PC-3 (cell line): ENCODE measurements around the gene ME2. TPM values are rescaled to one million over a fixed set of nuclear protein-coding genes. Genes with fewer than 3 reads are reported as not detected.

Experiments used
- ATAC-seq: fragments of 200-7000 bp; cut with Tn5 transposase; 2 replicates; pipeline ENCODE4 v1.9.1; 2020; ENCODE audit warnings: mild to moderate bottlenecking, moderate library complexity
- BruUV-seq: library from RNA; stranded (reverse); fragments of 400-500 nt; replicated peaks from 2 replicates; lab custom pipeline; 2021; lab: Mats Ljungman, UMichigan
- CTCF ChIA-PET: fragments of 300-600 bp; sonication (Branson Sonifier 250); formaldehyde crosslinking; loops from one replicate; lab custom pipeline; 2022; ENCODE audit warnings: antibody characterized with exemption; lab: Charles Lee
- POLR2A ChIA-PET: fragments of 300-600 bp; sonication (Branson Sonifier 250); formaldehyde crosslinking; loops from one replicate; lab custom pipeline; 2022; ENCODE audit warnings: antibody characterized with exemption; ENCODE audit not compliant: unreplicated experiment; lab: Charles Lee
- DNase-seq: peaks from one replicate; pipeline ENCODE4 v3.0.0-alpha.2; 2015
- H2AFZ ChIP-seq: fragments of 300-600 bp; sonication (generic); 2 replicates; pipeline ENCODE4 v1.6.0; 2016; ENCODE audit warnings: antibody characterized with exemption, low read length
- H3F3A ChIP-seq: fragments of 300-600 bp; sonication (generic); one replicate; pipeline ENCODE4 v1.6.0; 2017; ENCODE audit warnings: antibody characterized with exemption, low read length, control low read depth, mild to moderate bottlenecking; ENCODE audit not compliant: unreplicated experiment
- H3K27ac ChIP-seq: fragments of 300-600 bp; sonication (generic); 2 replicates; pipeline ENCODE4 v1.5.1; 2016; ENCODE audit warnings: mild to moderate bottlenecking, low read length
- H3K27me3 ChIP-seq: fragments of 300-600 bp; sonication (generic); 2 replicates; pipeline ENCODE4 v1.6.1; 2016; ENCODE audit warnings: low read length, mixed read lengths
- H3K36me3 ChIP-seq: fragments of 300-600 bp; sonication (generic); 2 replicates; pipeline ENCODE4 v1.6.1; 2016; ENCODE audit warnings: low read depth, mixed run types, low read length, mixed read lengths
- H3K4me1 ChIP-seq: fragments of 300-600 bp; sonication (generic); 2 replicates; pipeline ENCODE4 v1.5.1; 2016; ENCODE audit warnings: low read length; ENCODE audit not compliant: insufficient read depth
- H3K4me2 ChIP-seq: fragments of 300-600 bp; sonication (generic); 2 replicates; pipeline ENCODE4 v1.6.0; 2016; ENCODE audit warnings: low read length
- H3K4me3 ChIP-seq: fragments of 300-600 bp; sonication (generic); 2 replicates; pipeline ENCODE4 v1.5.1; 2016; ENCODE audit warnings: mild to moderate bottlenecking, low read length, mixed read lengths
- H3K79me2 ChIP-seq: fragments of 300-600 bp; sonication (generic); 2 replicates; pipeline ENCODE4 v1.6.1; 2017; ENCODE audit warnings: low read length, mixed read lengths
- H3K9ac ChIP-seq: fragments of 300-600 bp; sonication (generic); 2 replicates; pipeline ENCODE4 v1.6.0; 2016; ENCODE audit warnings: mild to moderate bottlenecking, low read length
- H3K9me2 ChIP-seq: fragments of 300-600 bp; sonication (generic); replicated peaks from 2 replicates; pipeline ENCODE4 v1.6.1; 2016; ENCODE audit warnings: mixed run types, low read length, mixed read lengths
- H3K9me3 ChIP-seq: fragments of 300-600 bp; sonication (generic); 2 replicates; pipeline ENCODE4 v1.6.1; 2016; ENCODE audit warnings: low read length, mixed read lengths
- H4K20me1 ChIP-seq: fragments of 300-600 bp; sonication (generic); 2 replicates; pipeline ENCODE4 v1.6.1; 2016; ENCODE audit warnings: low read length, mixed read lengths
- EZH2 ChIP-seq: fragments of 300-600 bp; sonication (generic); IDR thresholded peaks from one replicate; pipeline ENCODE4 v1.6.1; 2017; ENCODE audit warnings: antibody characterized with exemption, mild to moderate bottlenecking, low read length; ENCODE audit not compliant: unreplicated experiment
- EZH2phosphoT487 ChIP-seq: fragments of 300-600 bp; sonication (generic); IDR thresholded peaks from 2 replicates; pipeline ENCODE4 v1.6.1; 2018; ENCODE audit warnings: mild to moderate bottlenecking, antibody characterized with exemption, low read length, borderline replicate concordance
- intact Hi-C: fragments of 100-400 bp; cut with micrococcal nuclease; formaldehyde crosslinking; loops from 2 replicates; pipeline ENCODE4 v1.9.0; 2023
- total RNA-seq: library from RNA; depleted of rRNA; stranded (reverse); fragments of >200 nt; gene quantifications from 2 replicates; pipeline ENCODE4 v1.2.3, GENCODE V29; 2014
- TF ChIP-seq, protein P1 (sequence below): fragments of 300-600 bp; sonication (generic); conservative IDR thresholded peaks from 2 replicates; pipeline ENCODE4 v1.5.1; 2017; ENCODE audit warnings: antibody characterized with exemption, low read depth, mild to moderate bottlenecking, low read length

ME2 gene
- total RNA-seq, 1 experiment from 2014 or later = 29.1 TPM

DNA sequence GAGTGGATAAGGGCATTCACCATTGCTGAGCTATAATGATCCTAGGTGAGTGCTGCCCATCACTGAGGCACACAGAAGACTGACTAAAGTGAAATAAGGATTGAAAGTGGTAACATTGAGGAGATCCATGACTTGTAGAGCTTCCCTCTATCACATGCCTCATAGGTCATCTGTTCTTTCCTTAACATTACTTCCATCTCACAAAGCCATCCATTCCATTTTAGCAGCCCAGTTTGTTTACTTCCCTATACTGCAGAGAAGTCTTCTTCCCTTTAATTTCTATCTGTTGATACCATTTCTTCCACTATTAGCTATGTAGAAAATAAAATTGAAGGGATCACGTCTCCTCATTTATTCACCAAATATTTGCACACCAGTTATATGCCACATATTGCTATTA is 32.1 kb downstream of the ME2 start:
- DNase-seq = no peak
- H4K20me1 ChIP-seq = no peaks in the 10 kb centered on the region
- no peak overlapping the region for H3K4me3 ChIP-seq
- no peaks in the 10 kb centered on the region for H3K9me3 ChIP-seq
- CTCF ChIA-PET = no interaction called here
- no peaks in the 10 kb centered on the region for H3K4me1 ChIP-seq
- H3K9me2 ChIP-seq = no peaks in the 10 kb centered on the region
- no peaks in the 10 kb centered on the region for H3K27me3 ChIP-seq
- no peak for ATAC-seq
- no peak overlapping the region for H2AFZ ChIP-seq
- intact Hi-C loops = no loop called here
- H3K36me3 ChIP-seq = no peaks in the 10 kb centered on the region
- no peak overlapping the region for H3K27ac ChIP-seq
- no peak overlapping the region for H3K9ac ChIP-seq
- POLR2A ChIA-PET = no interaction called here
- no peak overlapping the region for H3K4me2 ChIP-seq
- no TSS peak for BruUV-seq
- H3F3A ChIP-seq = no peaks in the 10 kb centered on the region
- H3K79me2 ChIP-seq = no peaks in the 10 kb centered on the region
- TF ChIP-seq, protein P1, sequence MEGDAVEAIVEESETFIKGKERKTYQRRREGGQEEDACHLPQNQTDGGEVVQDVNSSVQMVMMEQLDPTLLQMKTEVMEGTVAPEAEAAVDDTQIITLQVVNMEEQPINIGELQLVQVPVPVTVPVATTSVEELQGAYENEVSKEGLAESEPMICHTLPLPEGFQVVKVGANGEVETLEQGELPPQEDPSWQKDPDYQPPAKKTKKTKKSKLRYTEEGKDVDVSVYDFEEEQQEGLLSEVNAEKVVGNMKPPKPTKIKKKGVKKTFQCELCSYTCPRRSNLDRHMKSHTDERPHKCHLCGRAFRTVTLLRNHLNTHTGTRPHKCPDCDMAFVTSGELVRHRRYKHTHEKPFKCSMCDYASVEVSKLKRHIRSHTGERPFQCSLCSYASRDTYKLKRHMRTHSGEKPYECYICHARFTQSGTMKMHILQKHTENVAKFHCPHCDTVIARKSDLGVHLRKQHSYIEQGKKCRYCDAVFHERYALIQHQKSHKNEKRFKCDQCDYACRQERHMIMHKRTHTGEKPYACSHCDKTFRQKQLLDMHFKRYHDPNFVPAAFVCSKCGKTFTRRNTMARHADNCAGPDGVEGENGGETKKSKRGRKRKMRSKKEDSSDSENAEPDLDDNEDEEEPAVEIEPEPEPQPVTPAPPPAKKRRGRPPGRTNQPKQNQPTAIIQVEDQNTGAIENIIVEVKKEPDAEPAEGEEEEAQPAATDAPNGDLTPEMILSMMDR = no peak
- TF ChIP-seq EZH2phosphoT487 = no peak

DNA sequence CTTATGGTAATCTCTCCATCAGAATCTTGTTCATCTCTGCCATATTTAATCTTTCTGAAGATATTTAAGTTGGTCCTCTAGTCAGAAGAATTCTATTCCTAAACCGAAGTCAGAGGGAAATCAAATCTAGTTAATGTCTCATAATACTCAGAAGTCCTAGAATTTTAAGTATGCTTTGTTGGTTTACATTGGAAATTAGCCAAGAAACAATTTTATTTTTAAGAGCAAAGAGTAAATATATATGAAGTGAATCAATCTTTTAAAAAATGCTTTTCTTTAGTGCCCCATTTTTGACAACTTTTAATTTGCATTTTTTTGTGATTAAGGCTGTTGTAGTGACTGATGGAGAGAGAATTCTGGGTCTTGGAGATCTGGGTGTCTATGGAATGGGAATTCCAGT is 38.1 kb downstream of the ME2 start:
- peak overlapping the region; percentile 26; the same call in 1 of the 2 replicates for H3K4me2 ChIP-seq
- peaks cover 8% of the 10 kb centered on the region; the same call in 1 of the 2 replicates for H3K4me1 ChIP-seq
- POLR2A ChIA-PET = no interaction called here
- no peaks in the 10 kb centered on the region for H4K20me1 ChIP-seq
- peak; percentile 21 for DNase-seq
- intact Hi-C loops = no loop called here
- H3K4me3 ChIP-seq = no peak overlapping the region
- H3K27ac ChIP-seq = no peak overlapping the region
- no peaks in the 10 kb centered on the region for H3K79me2 ChIP-seq
- H3K36me3 ChIP-seq = no peaks in the 10 kb centered on the region
- no peaks in the 10 kb centered on the region for H3F3A ChIP-seq
- ATAC-seq = peak; percentile 33; the same call in 1 of the 2 replicates
- H2AFZ ChIP-seq = no peak overlapping the region
- H3K9me3 ChIP-seq = no peaks in the 10 kb centered on the region
- no TSS peak for BruUV-seq
- CTCF ChIA-PET = no interaction called here
- no peak for TF ChIP-seq EZH2phosphoT487
- TF ChIP-seq EZH2 = no peak
- TF ChIP-seq, protein P1 = no peak
- H3K9me2 ChIP-seq = no peaks in the 10 kb centered on the region
- H3K27me3 ChIP-seq = no peaks in the 10 kb centered on the region
- no peak overlapping the region for H3K9ac ChIP-seq

DNA sequence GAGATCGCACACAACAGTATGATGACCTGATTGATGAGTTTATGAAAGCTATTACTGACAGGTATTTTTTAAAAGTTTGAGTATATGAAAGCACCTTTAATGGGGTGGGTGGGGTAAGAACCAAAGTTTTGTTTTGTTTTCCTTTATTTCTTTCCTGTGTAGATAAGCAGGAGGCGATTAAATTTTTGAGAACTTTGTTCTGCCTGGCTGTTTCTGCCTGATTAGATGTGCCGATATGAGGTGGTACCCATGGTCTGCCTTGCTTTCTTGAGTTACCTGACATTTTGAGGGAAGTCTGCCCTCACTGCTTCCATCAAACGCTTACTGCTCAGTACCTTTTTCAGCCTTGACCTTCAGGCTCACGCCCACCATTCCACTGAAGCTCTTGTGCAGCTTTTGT is 39.2 kb downstream of the ME2 start:
- Histone ChIP-seq H3K79me2 (no peaks in the 10 kb centered on the region), H3K36me3 (no peaks in the 10 kb centered on the region), H3K4me3 (no peak overlapping the region), H3K27ac (no peak overlapping the region), H3K9me3 (no peaks in the 10 kb centered on the region), H3K9ac (no peak overlapping the region), H3K9me2 (no peaks in the 10 kb centered on the region), H3K4me1 (peaks cover 8% of the 10 kb centered on the region; the same call in 1 of the 2 replicates), H3F3A (no peaks in the 10 kb centered on the region), H3K27me3 (no peaks in the 10 kb centered on the region), H4K20me1 (no peaks in the 10 kb centered on the region), H3K4me2 (no peak overlapping the region), H2AFZ (no peak overlapping the region)
- TF ChIP-seq, protein P1 = no peak
- TF ChIP-seq EZH2phosphoT487 (no peak), EZH2 (no peak)
- intact Hi-C loops = no loop called here
- DNase-seq = no peak
- no TSS peak for BruUV-seq
- CTCF ChIA-PET = no interaction called here
- ATAC-seq = no peak
- POLR2A ChIA-PET = no interaction called here
